Neural progenitor cell (in vitro differentiated cells): ENCODE data around the gene C1QTNF2. TPM values are rescaled to one million over a fixed set of nuclear protein-coding genes. Genes with fewer than 3 reads are reported as not detected.

Experiments
- DNase-seq: peaks from one replicate; pipeline ENCODE4 v3.0.0-alpha.2; 2016; ENCODE audit warnings: low spot score
- H2AFZ ChIP-seq: fragments of 200-600 bp; sonication (generic); replicated peaks from 2 replicates; pipeline ENCODE4 v1.6.1; 2016; ENCODE audit warnings: antibody characterized with exemption
- H3F3A ChIP-seq: fragments of 200-600 bp; sonication (generic); 2 replicates; pipeline ENCODE4 v1.6.1; 2016; ENCODE audit warnings: antibody characterized with exemption, low read depth
- H3K27ac ChIP-seq: fragments of 200-600 bp; sonication (generic); 2 replicates; pipeline ENCODE4 v1.5.1; 2016; ENCODE audit warnings: mild to moderate bottlenecking
- H3K27me3 ChIP-seq: fragments of 200-600 bp; sonication (generic); 2 replicates; pipeline ENCODE4 v1.6.1; 2016; ENCODE audit warnings: mild to moderate bottlenecking, moderate library complexity
- H3K36me3 ChIP-seq: fragments of 200-600 bp; sonication (generic); 2 replicates; pipeline ENCODE4 v1.5.1; 2016
- H3K4me1 ChIP-seq: fragments of 200-600 bp; sonication (generic); 2 replicates; pipeline ENCODE4 v1.6.1; 2016; ENCODE audit warnings: mixed run types
- H3K4me2 ChIP-seq: fragments of 200-600 bp; sonication (generic); 2 replicates; pipeline ENCODE4 v1.6.1; 2016
- H3K4me3 ChIP-seq: fragments of 200-600 bp; sonication (generic); 2 replicates; pipeline ENCODE4 v1.5.1; 2016
- H3K79me2 ChIP-seq: fragments of 200-600 bp; sonication (generic); 2 replicates; pipeline ENCODE4 v1.6.1; 2016; ENCODE audit warnings: low read depth
- H3K9ac ChIP-seq: fragments of 200-600 bp; sonication (generic); 2 replicates; pipeline ENCODE4 v1.6.1; 2016
- H3K9me3 ChIP-seq: fragments of 200-600 bp; sonication (generic); 2 replicates; pipeline ENCODE4 v1.5.1; 2016; ENCODE audit warnings: low read depth
- H4K20me1 ChIP-seq: fragments of 200-600 bp; sonication (generic); 2 replicates; pipeline ENCODE4 v1.6.1; 2016; ENCODE audit warnings: low read depth
- H3K27ac Mint-ChIP-seq: 3 replicates; pipeline ENCODE4 v1.8.0; 2021; ENCODE audit warnings: mixed read lengths
- H3K27me3 Mint-ChIP-seq: 2 replicates; pipeline ENCODE4 v1.8.0; 2022; ENCODE audit warnings: low read depth, mild to moderate bottlenecking, inconsistent platforms, moderate library complexity, mixed read lengths; ENCODE audit not compliant: insufficient read depth
- H3K36me3 Mint-ChIP-seq: 3 replicates; pipeline ENCODE4 v1.8.0; 2021; ENCODE audit warnings: mixed read lengths
- H3K4me1 Mint-ChIP-seq: 3 replicates; pipeline ENCODE4 v1.8.0; 2021; ENCODE audit warnings: mixed read lengths
- H3K4me3 Mint-ChIP-seq: 3 replicates; pipeline ENCODE4 v1.8.0; 2021; ENCODE audit warnings: mild to moderate bottlenecking, moderate library complexity, mixed read lengths
- H3K9me3 Mint-ChIP-seq: 3 replicates; pipeline ENCODE4 v1.8.0; 2020; ENCODE audit warnings: mixed read lengths
- EZH2 ChIP-seq: fragments of 200-600 bp; sonication (generic); IDR thresholded peaks from 2 replicates; pipeline ENCODE4 v1.6.1; 2017; ENCODE audit warnings: antibody characterized with exemption, mild to moderate bottlenecking, moderate library complexity
- EZH2phosphoT487 ChIP-seq: fragments of 200-600 bp; sonication (generic); IDR thresholded peaks from 2 replicates; pipeline ENCODE4 v1.6.1; 2017; ENCODE audit warnings: antibody characterized with exemption
- total RNA-seq: library from RNA; depleted of rRNA; stranded (reverse); fragments of >200 nt; gene quantifications from 2 replicates; pipeline ENCODE4 v1.2.3, GENCODE V29; 2015; ENCODE audit warnings: low replicate concordance
- TF ChIP-seq, protein P1 (sequence below): fragments of 200-600 bp; sonication (generic); IDR thresholded peaks from 2 replicates; pipeline ENCODE4 v1.5.1; 2017; ENCODE audit warnings: antibody characterized with exemption, mild to moderate bottlenecking

C1QTNF2 gene
- total RNA-seq, 1 donor from 2014 or later = 0.06 TPM

DNA sequence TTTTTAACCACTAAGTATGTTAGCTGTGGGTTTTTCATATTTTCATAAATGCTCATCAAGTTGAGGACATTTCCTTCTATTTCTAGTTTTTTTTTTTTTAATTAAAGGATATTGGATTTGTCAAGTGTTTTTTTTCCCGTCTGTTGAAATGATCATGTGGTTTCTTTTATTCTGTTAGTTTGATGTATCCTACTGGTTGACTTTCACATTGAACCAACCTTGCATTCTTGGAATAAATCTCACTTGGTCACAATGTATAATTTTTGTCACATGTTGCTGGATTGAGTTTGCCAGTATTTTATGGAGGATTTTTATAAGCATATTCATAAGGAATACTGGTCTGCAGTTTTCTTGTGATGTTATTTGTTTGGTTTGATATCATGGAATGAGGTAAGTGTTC, 17.0 kb upstream of the C1QTNF2 start:
- Histone ChIP-seq H3F3A (peaks cover 14% of the 10 kb centered on the region), H2AFZ (no peak overlapping the region), H3K9ac (no peak overlapping the region), H3K4me1 (no peaks in the 10 kb centered on the region), H3K27ac (no peak overlapping the region), H3K36me3 (no peaks in the 10 kb centered on the region), H3K4me2 (no peak overlapping the region), H4K20me1 (no peaks in the 10 kb centered on the region), H3K79me2 (no peaks in the 10 kb centered on the region), H3K4me3 (no peak overlapping the region), H3K27me3 (no peaks in the 10 kb centered on the region), H3K9me3 (peaks cover 9% of the 10 kb centered on the region)
- TF ChIP-seq EZH2phosphoT487 (no peak), EZH2 (no peak)
- TF ChIP-seq, protein P1, sequence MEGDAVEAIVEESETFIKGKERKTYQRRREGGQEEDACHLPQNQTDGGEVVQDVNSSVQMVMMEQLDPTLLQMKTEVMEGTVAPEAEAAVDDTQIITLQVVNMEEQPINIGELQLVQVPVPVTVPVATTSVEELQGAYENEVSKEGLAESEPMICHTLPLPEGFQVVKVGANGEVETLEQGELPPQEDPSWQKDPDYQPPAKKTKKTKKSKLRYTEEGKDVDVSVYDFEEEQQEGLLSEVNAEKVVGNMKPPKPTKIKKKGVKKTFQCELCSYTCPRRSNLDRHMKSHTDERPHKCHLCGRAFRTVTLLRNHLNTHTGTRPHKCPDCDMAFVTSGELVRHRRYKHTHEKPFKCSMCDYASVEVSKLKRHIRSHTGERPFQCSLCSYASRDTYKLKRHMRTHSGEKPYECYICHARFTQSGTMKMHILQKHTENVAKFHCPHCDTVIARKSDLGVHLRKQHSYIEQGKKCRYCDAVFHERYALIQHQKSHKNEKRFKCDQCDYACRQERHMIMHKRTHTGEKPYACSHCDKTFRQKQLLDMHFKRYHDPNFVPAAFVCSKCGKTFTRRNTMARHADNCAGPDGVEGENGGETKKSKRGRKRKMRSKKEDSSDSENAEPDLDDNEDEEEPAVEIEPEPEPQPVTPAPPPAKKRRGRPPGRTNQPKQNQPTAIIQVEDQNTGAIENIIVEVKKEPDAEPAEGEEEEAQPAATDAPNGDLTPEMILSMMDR = no peak
- H3K36me3 Mint-ChIP-seq = peaks cover 25% of the 10 kb centered on the region
- DNase-seq = no peak
- no peak overlapping the region for H3K27ac Mint-ChIP-seq
- H3K4me3 Mint-ChIP-seq = no peak overlapping the region
- no peaks in the 10 kb centered on the region for H3K4me1 Mint-ChIP-seq
- H3K27me3 Mint-ChIP-seq = peaks cover 2% of the 10 kb centered on the region
- peaks cover 29% of the 10 kb centered on the region for H3K9me3 Mint-ChIP-seq

DNA sequence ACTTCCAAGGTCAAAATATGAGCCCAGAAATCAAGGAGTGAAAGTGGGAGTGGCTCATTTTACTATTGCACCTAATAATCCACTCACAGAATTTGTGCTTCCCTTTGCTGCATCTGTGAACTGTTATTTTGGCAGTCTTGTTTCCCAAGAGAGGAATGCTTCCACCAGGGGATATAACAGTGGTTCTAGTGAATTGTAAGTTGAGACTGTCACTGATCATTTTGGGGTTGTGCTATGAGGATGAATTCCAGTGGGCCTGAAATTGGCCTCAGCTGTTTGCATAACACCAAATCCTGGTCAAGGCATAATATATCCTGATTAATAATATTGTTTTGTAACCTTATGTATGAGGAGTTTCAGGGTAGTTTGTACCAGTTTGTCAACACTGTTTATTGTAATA, 15.1 kb upstream of the C1QTNF2 start:
- Histone ChIP-seq H3K9ac (no peak overlapping the region), H4K20me1 (no peaks in the 10 kb centered on the region), H3K27ac (no peak overlapping the region), H3K36me3 (no peaks in the 10 kb centered on the region), H3K4me1 (no peaks in the 10 kb centered on the region), H3F3A (peaks cover 14% of the 10 kb centered on the region), H3K9me3 (peaks cover 9% of the 10 kb centered on the region), H2AFZ (no peak overlapping the region), H3K4me3 (no peak overlapping the region), H3K27me3 (no peaks in the 10 kb centered on the region), H3K79me2 (no peaks in the 10 kb centered on the region), H3K4me2 (no peak overlapping the region)
- peaks cover 2% of the 10 kb centered on the region for H3K27me3 Mint-ChIP-seq
- H3K4me1 Mint-ChIP-seq = no peaks in the 10 kb centered on the region
- no peak for DNase-seq
- TF ChIP-seq, protein P1 = no peak
- no peak for TF ChIP-seq EZH2phosphoT487
- TF ChIP-seq EZH2 = no peak
- H3K4me3 Mint-ChIP-seq = no peak overlapping the region
- peaks cover 26% of the 10 kb centered on the region for H3K9me3 Mint-ChIP-seq
- no peak overlapping the region for H3K27ac Mint-ChIP-seq
- peaks cover 21% of the 10 kb centered on the region for H3K36me3 Mint-ChIP-seq

DNA sequence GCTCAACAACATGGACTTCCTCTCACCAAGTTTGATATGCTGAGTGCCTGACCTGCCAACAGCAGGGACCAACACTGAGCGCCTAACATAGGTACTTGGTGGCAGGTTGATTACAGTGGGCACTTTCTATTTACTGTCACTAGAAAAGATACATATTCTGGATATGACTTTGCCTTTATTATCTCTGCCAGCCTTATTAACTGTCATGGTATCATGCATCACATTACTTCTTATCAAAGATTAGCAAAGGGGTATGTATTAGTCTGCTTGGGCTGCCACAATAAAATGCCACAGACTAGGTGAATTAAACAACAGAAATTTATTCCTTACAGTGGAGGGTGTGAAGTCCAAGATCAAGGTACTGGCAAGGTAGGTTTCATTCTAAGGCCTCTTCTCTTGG, 14.3 kb upstream of the C1QTNF2 start:
- H2AFZ ChIP-seq = no peak overlapping the region
- no peak overlapping the region for H3K4me3 Mint-ChIP-seq
- TF ChIP-seq EZH2phosphoT487 (no peak), EZH2 (no peak)
- TF ChIP-seq, protein P1 = no peak

More for the DNA sequence above, 14.3 kb upstream of the C1QTNF2 start:
- Histone ChIP-seq H3K79me2 (no peaks in the 10 kb centered on the region), H3K27me3 (no peaks in the 10 kb centered on the region), H3K36me3 (no peaks in the 10 kb centered on the region), H3K4me1 (no peaks in the 10 kb centered on the region), H3F3A (peaks cover 14% of the 10 kb centered on the region), H4K20me1 (no peaks in the 10 kb centered on the region), H3K9me3 (peaks cover 9% of the 10 kb centered on the region), H3K4me2 (no peak overlapping the region), H3K4me3 (no peak overlapping the region), H3K9ac (no peak overlapping the region), H3K27ac (no peak overlapping the region)
- H3K9me3 Mint-ChIP-seq = peaks cover 26% of the 10 kb centered on the region
- H3K27ac Mint-ChIP-seq = no peak overlapping the region
- no peaks in the 10 kb centered on the region for H3K4me1 Mint-ChIP-seq
- H3K36me3 Mint-ChIP-seq = peaks cover 21% of the 10 kb centered on the region
- no peak for DNase-seq
- H3K27me3 Mint-ChIP-seq = peaks cover 2% of the 10 kb centered on the region
